Muscle of leg (tissue), 11 donors: ENCODE measurements around the gene ZNF616. TPM values are rescaled to one million over a fixed set of nuclear protein-coding genes. Genes with fewer than 3 reads are reported as not detected.

Source experiments
- DNase-seq: peaks from one replicate; pipeline ENCODE4 v3.0.0; 2013
- H3K27ac ChIP-seq: one replicate; pipeline ENCODE4 v1.5.1; 2013; ENCODE audit warnings: mild to moderate bottlenecking, low read length, control low read depth
- H3K27me3 ChIP-seq: one replicate; pipeline ENCODE4 v1.6.1; 2013; ENCODE audit warnings: low read length; ENCODE audit not compliant: control insufficient read depth, insufficient read depth
- H3K36me3 ChIP-seq: one replicate; pipeline ENCODE4 v1.6.1; 2013; ENCODE audit warnings: low read length; ENCODE audit not compliant: control insufficient read depth, insufficient read depth
- H3K4me1 ChIP-seq: one replicate; pipeline ENCODE4 v1.6.1; 2013; ENCODE audit warnings: low read length; ENCODE audit not compliant: control insufficient read depth, insufficient read depth
- H3K4me3 ChIP-seq: one replicate; pipeline ENCODE4 v1.5.1; 2013; ENCODE audit warnings: low read length, control low read depth
- H3K9me3 ChIP-seq: replicated peaks from 2 replicates; pipeline ENCODE4 v1.6.1; 2013; ENCODE audit warnings: low read depth, low read length; ENCODE audit not compliant: control insufficient read depth
- WGBS: methylation state at CpG from one replicate; pipeline ENCODE4 v1.1.5; 2013; ENCODE audit warnings: missing lambda C conversion rate; ENCODE audit not compliant: insufficient coverage; 5-methylcytosine and 5-hydroxymethylcytosine counted together
- polyA plus RNA-seq, 8 donors: library from polyadenylated mRNA; unstranded; fragments of 120-200 nt; gene quantifications; one replicate each; pipeline versions ENCODE4 v1.2.1 to v1.2.3, GENCODE V29; 2013; ENCODE audit warnings: inconsistent platforms in 1 of 8, low replicate concordance in 1 of 8; ENCODE audit not compliant: insufficient read length in 8 of 8, insufficient read depth in 1 of 8
- total RNA-seq: library from RNA; stranded (reverse); fragments of 120-200 nt; gene quantifications from one replicate; pipeline ENCODE4 v1.2.4, GENCODE V29; 2013

The ZNF616 gene
- total and polyA plus RNA-seq, 9 donors = 5.6 to 11.6 (median 9.2) TPM

GRCh38 chr19:52155596-52156359 is 16.0 kb upstream of the ZNF616 start:
- Histone ChIP-seq H3K9me3 (peaks cover 63% of the 10 kb centered on the region), H3K4me1 (no peaks in the 10 kb centered on the region), H3K27ac (no peak overlapping the region), H3K36me3 (peaks cover 25% of the 10 kb centered on the region), H3K27me3 (no peaks in the 10 kb centered on the region), H3K4me3 (no peak overlapping the region)
- no CpG with 5 or more reads among the region's 15 CpGs for WGBS
- DNase-seq = no peak

GRCh38 chr19:52148256-52148655 is 8.5 kb upstream of the ZNF616 start:
- Histone ChIP-seq H3K9me3 (peaks cover 13% of the 10 kb centered on the region), H3K4me1 (no peaks in the 10 kb centered on the region), H3K36me3 (peaks cover under 1% of the 10 kb centered on the region), H3K27ac (no peak overlapping the region), H3K27me3 (no peaks in the 10 kb centered on the region), H3K4me3 (no peak overlapping the region)
- no peak for DNase-seq

- no peak overlapping the region for H3K4me3 ChIP-seq
- H3K27ac ChIP-seq = no peak overlapping the region
- H3K27me3 ChIP-seq = no peaks in the 10 kb centered on the region
- DNase-seq = no peak
- peaks cover 2% of the 10 kb centered on the region for H3K9me3 ChIP-seq
- WGBS = 100% methylated on average over 1 of the region's 3 CpGs
- H3K36me3 ChIP-seq = no peaks in the 10 kb centered on the region
- peaks cover 13% of the 10 kb centered on the region for H3K4me1 ChIP-seq
Measured at GRCh38 chr19:52142001-52142595, 2.4 kb upstream of the ZNF616 start.

- Histone ChIP-seq H3K4me1 (peaks cover 13% of the 10 kb centered on the region), H3K27ac (no peak overlapping the region), H3K36me3 (no peaks in the 10 kb centered on the region), H3K4me3 (no peak overlapping the region), H3K27me3 (no peaks in the 10 kb centered on the region), H3K9me3 (no peaks in the 10 kb centered on the region)
- WGBS = no CpG with 5 or more reads among the region's 2 CpGs
- no peak for DNase-seq
Measured at GRCh38 chr19:52141203-52141602, 1.5 kb upstream of the ZNF616 start.

DNA sequence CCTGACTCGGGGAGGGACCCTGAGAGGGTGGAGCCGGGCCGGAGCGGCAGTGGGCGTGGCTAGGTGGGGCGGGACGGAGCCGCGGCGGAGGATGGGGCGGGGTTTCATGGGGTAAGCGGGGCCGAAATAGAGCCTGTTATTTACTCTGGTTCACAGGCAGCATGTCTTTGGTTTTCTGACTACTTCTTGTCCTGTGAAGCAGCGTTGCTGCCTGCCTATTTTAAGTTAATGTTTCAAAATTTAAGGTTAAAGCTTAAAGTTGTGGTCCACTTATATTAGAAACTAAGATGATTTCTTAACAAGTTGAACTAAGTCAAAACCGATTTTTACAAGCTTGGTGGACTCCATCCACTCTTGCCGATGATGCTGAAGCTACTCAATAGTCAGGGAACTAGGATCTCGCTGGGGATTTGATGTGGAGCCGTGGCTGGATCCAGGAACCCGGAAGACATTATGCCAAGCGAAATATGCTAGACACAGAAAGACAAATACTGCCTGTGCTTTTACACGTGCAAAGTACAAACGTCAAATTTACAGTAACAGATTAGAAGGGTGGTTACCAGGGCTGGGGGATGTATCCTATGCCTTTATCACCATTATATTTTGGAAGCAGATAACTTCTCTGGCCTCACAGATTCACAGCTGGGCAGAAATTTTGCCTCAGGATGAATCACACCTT is 433 bp upstream of the ZNF616 start:
- Histone ChIP-seq H3K4me1 (peaks cover 13% of the 10 kb centered on the region), H3K9me3 (peaks cover under 1% of the 10 kb centered on the region), H3K27me3 (no peaks in the 10 kb centered on the region), H3K27ac (peak overlapping the region; percentile 86), H3K36me3 (peaks cover 4% of the 10 kb centered on the region), H3K4me3 (peak overlapping the region; percentile 85)
- no peak for DNase-seq
- 16% methylated on average over 9 of the region's 22 CpGs for WGBS

DNA sequence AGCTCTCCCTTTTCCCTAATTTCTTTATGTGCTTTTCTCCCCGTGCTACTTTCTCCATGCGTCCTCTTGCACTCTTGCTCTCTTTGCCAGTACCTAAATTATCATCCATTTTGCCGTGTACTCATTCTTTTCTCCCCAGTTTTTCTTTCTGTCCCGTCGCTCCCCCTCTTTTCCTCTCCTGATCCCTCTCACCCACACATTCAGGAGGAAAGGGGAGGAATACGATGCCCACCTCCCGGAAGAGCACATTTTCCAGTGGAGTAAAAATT is 821 bp downstream of the ZNF616 start:
- peaks cover 13% of the 10 kb centered on the region for H3K4me1 ChIP-seq
- 0% methylated on average over 2 of the region's 7 CpGs for WGBS
- DNase-seq = no peak
- H3K27ac ChIP-seq = peak overlapping the region; percentile 99
- peaks cover 13% of the 10 kb centered on the region for H3K9me3 ChIP-seq
- H3K27me3 ChIP-seq = no peaks in the 10 kb centered on the region
- H3K36me3 ChIP-seq = peaks cover 10% of the 10 kb centered on the region
- peak overlapping the region; percentile 85 for H3K4me3 ChIP-seq

- Histone ChIP-seq H3K4me3 (peak overlapping the region; percentile 85), H3K4me1 (peaks cover 13% of the 10 kb centered on the region), H3K9me3 (peaks cover 16% of the 10 kb centered on the region), H3K27ac (peak overlapping the region; percentile 99), H3K36me3 (peaks cover 10% of the 10 kb centered on the region), H3K27me3 (no peaks in the 10 kb centered on the region)
- DNase-seq = peak; percentile 56
- WGBS = 8% methylated on average over 14 of the region's 14 CpGs
Measured at GRCh38 chr19:52138278-52138982, 1.3 kb downstream of the ZNF616 start.

- WGBS = no CpG with 5 or more reads among the region's 3 CpGs
- no peak for DNase-seq
- Histone ChIP-seq H3K36me3 (peaks cover 46% of the 10 kb centered on the region), H3K4me1 (no peaks in the 10 kb centered on the region), H3K27me3 (no peaks in the 10 kb centered on the region), H3K27ac (no peak overlapping the region), H3K9me3 (peaks cover 60% of the 10 kb centered on the region), H3K4me3 (no peak overlapping the region)
Measured at GRCh38 chr19:52120286-52120685, 19.5 kb downstream of the ZNF616 start.

- Histone ChIP-seq H3K36me3 (peaks cover 32% of the 10 kb centered on the region), H3K4me1 (no peaks in the 10 kb centered on the region), H3K27me3 (no peaks in the 10 kb centered on the region), H3K27ac (no peak overlapping the region), H3K4me3 (no peak overlapping the region), H3K9me3 (peaks cover 77% of the 10 kb centered on the region)
- over 99% methylated on average over 9 of the region's 12 CpGs for WGBS
- no peak for DNase-seq
Measured at GRCh38 chr19:52115526-52116053, 24.1 kb downstream of the ZNF616 start.

GRCh38 chr19:52114691-52115090 is 25.0 kb downstream of the ZNF616 start:
- Histone ChIP-seq H3K4me3 (no peak overlapping the region), H3K36me3 (peaks cover 32% of the 10 kb centered on the region), H3K27me3 (no peaks in the 10 kb centered on the region), H3K27ac (no peak overlapping the region), H3K4me1 (no peaks in the 10 kb centered on the region), H3K9me3 (peaks cover 80% of the 10 kb centered on the region)
- WGBS = no CpG with 5 or more reads among the region's 5 CpGs
- DNase-seq = no peak
